ENCODE data around the gene PET117.

- TF ChIP-seq POLR2A (IDR thresholded peaks at IDR 0.05) = no peak
- TF ChIP-seq POLR2AphosphoS5 (IDR thresholded peaks at IDR 0.05) = no peak
- no peak for TF ChIP-seq CTCF (IDR thresholded peaks at IDR 0.05)
These were observed 29.3 kb upstream of the PET117 start for GRCh38 chr20:18108326-18108725.
